ENCODE measurements around the gene SLC5A2.

SLC5A2 gene

GRCh38 chr16:31461921-31462804 lies 20.8 kb upstream of the SLC5A2 start:
- TF ChIP-seq CTCF (IDR thresholded peaks at IDR 0.05; ENCODE audit: low read depth, low read length), result no peak
- DNase-seq (ENCODE audit: extremely low read depth, low read depth), result no peak

- DNase-seq (ENCODE audit: extremely low read depth, low read depth), result no peak
- no peak for TF ChIP-seq CTCF (IDR thresholded peaks at IDR 0.05; ENCODE audit: low read depth, low read length)
Measured at GRCh38 chr16:31464348-31464769, 18.6 kb upstream of the SLC5A2 start.

GRCh38 chr16:31464781-31465260 lies 18.1 kb upstream of the SLC5A2 start:
- TF ChIP-seq CTCF (IDR thresholded peaks at IDR 0.05; ENCODE audit: low read depth, low read length), result no peak
- no peak for DNase-seq (ENCODE audit: extremely low read depth, low read depth)

- no peak for DNase-seq (ENCODE audit: extremely low read depth, low read depth)
- no peak for TF ChIP-seq CTCF (IDR thresholded peaks at IDR 0.05; ENCODE audit: low read depth, low read length)
Measured at GRCh38 chr16:31465788-31466370, 17.0 kb upstream of the SLC5A2 start.

GRCh38 chr16:31466381-31466841 lies 16.5 kb upstream of the SLC5A2 start:
- DNase-seq (ENCODE audit: extremely low read depth, low read depth), result no peak
- no peak for TF ChIP-seq CTCF (IDR thresholded peaks at IDR 0.05; ENCODE audit: low read depth, low read length)

- no peak for TF ChIP-seq CTCF (IDR thresholded peaks at IDR 0.05; ENCODE audit: low read depth, low read length)
- DNase-seq (ENCODE audit: extremely low read depth, low read depth), result no peak
Measured at GRCh38 chr16:31467151-31467773, 15.7 kb upstream of the SLC5A2 start.

- no peak for TF ChIP-seq CTCF (IDR thresholded peaks at IDR 0.05; ENCODE audit: low read depth, low read length)
- DNase-seq (ENCODE audit: extremely low read depth, low read depth), result no peak
Measured at GRCh38 chr16:31467858-31468257, 15.1 kb upstream of the SLC5A2 start.
